ENCODE results near the gene KANK2. TPM values are rescaled to one million over a fixed set of nuclear protein-coding genes. Genes with fewer than 3 reads are reported as not detected.
A peak's percentile ranks its signal among the peaks of the same experiment; 100 is the strongest.

Gene KANK2
- polyA plus RNA-seq (2012; ENCODE audit: low read depth, missing spikeins) = 13.2 TPM

DNA sequence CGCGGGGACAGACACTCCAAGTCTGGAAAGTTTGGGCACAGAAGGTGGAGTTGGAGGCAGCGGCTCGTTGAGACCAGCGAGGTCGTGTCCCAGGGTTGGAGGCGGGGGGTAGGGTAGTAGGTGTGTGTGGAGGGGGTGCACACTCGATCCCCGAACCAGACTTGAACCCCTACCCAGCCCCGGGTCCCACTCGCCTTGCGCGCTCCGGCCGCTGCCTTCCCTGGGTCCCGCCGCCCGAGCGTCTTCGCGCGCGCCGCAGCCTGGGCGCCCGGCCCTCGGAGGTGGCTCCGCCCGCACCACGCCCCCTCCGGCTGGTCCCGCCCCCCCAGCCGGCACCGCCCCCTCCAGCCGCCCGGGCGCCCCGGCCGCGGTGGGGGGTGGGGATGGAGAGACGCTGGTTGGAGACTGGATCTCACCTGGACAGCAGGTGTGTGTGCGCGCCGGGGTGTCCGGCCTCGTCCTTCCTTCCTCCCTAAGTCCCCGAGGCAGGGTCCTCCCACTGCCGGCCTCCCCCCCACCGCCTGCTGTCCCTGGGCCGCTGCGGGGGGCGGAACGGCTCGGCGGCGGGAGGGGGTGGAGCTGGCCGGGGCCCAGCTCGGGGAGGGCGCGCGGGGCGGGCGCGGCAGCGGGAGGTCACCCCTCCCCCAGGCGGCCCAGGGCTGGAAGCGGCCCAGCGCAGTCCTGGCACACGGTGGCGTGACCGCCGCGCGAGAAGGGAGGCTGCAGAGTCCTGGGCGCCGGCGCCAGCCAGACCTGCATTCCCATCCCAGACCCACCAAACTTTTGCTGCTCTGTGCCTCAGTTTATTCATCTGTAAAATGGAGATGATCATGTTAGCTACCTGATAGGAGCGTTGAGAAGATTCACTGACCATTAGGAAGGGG is at the start of gene KANK2:
Gene KANK2, minus strand, starts transcription at position 255 of the 884 bp plus-strand sequence. CDS start 3,034 bp downstream, outside the sequence.
- no peak for TF ChIP-seq POLR2A (IDR thresholded peaks at IDR 0.05; ENCODE audit: low read depth, low read length)
- no peak for TF ChIP-seq POLR2AphosphoS5 (IDR thresholded peaks at IDR 0.05; ENCODE audit: low read depth, low read length)
- TF ChIP-seq POU2F2 (IDR thresholded peaks at IDR 0.05; ENCODE audit: low read depth, low read length) = no peak
- TF ChIP-seq TAF1 (IDR thresholded peaks at IDR 0.05; ENCODE audit: low read depth, low read length) = no peak
- TF ChIP-seq PAX5 (IDR thresholded peaks at IDR 0.05; ENCODE audit: insufficient read depth, low read length, severe bottlenecking) = no peak
- no peak for TF ChIP-seq SPI1 (IDR thresholded peaks at IDR 0.05; ENCODE audit: low read depth, low read length)
- DNase-seq (ENCODE audit: insufficient read length, low spot score) (peak; percentile 98), FAIRE-seq (peak; percentile 96)

DNA sequence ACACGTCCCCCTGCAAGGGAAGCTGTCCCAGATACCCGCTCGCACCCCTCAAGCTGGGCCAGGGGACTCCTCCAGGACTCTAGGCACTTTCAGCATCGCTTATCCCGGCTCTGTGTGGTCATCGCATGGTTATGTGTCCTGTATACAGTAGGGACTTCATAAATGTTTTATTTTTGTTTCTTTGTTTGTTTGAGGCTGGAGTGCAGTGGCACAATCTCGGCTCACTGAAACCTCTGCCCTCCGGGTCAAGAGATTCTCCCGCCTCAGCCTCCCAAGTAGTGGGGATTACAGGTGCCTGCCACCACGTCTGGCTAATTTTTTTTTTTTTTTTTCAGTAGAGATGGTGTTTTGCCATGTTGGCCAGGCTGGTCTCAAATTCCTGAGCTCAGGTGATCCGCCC is 49.6 kb upstream of the KANK2 start:
- TF ChIP-seq POLR2AphosphoS5 (IDR thresholded peaks at IDR 0.05; ENCODE audit: low read depth, low read length) = no peak
- no peak for TF ChIP-seq POU2F2 (IDR thresholded peaks at IDR 0.05; ENCODE audit: low read depth, low read length)
- TF ChIP-seq TAF1 (IDR thresholded peaks at IDR 0.05; ENCODE audit: low read depth, low read length) = no peak
- TF ChIP-seq SPI1 (IDR thresholded peaks at IDR 0.05; ENCODE audit: low read depth, low read length) = no peak
- TF ChIP-seq PAX5 (IDR thresholded peaks at IDR 0.05; ENCODE audit: insufficient read depth, low read length, severe bottlenecking) = no peak
- TF ChIP-seq POLR2A (IDR thresholded peaks at IDR 0.05; ENCODE audit: low read depth, low read length) = no peak
- FAIRE-seq = no peak
- DNase-seq (ENCODE audit: insufficient read length, low spot score) = no peak

DNA sequence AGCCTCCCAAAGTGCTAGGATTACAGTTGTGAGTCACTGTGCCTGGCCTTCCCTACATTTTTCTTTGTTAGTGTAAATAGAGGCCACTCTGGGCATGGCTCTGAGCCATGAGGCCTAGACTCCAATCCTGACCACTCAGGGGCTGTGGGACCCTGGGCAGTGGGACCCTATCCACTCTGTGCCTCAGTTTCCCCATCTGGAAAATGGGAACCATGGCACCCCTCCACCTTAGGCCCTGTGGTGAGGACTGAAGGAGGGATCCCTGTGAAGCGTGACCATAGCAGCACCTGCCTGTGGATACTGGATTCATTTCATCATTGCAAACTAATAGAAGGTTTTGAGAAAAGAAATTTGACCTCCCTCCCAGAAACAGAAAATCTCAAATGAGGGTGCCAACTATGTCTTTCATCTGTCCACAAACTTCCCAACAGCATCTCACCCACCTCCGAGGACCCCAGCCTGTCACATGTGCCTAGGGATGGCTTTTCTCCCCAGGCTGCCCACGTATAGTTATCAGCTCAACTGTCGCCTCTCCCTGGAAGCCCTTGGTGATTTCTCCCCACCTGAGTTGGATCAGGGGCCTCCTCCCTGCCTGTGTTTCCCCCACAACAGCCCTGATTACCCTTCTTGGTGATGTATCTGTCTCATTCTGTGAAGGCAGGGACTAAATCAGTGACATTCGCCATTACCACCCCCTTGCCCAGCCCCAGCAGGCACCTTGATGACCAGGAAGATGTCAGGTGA is 47.7 kb upstream of the KANK2 start:
- DNase-seq (ENCODE audit: insufficient read length, low spot score) (no peak), FAIRE-seq (no peak)
- no peak for TF ChIP-seq SPI1 (IDR thresholded peaks at IDR 0.05; ENCODE audit: low read depth, low read length)
- no peak for TF ChIP-seq POLR2A (IDR thresholded peaks at IDR 0.05; ENCODE audit: low read depth, low read length)
- no peak for TF ChIP-seq POU2F2 (IDR thresholded peaks at IDR 0.05; ENCODE audit: low read depth, low read length)
- TF ChIP-seq POLR2AphosphoS5 (IDR thresholded peaks at IDR 0.05; ENCODE audit: low read depth, low read length) = no peak
- no peak for TF ChIP-seq TAF1 (IDR thresholded peaks at IDR 0.05; ENCODE audit: low read depth, low read length)
- TF ChIP-seq PAX5 (IDR thresholded peaks at IDR 0.05; ENCODE audit: insufficient read depth, low read length, severe bottlenecking) = no peak

DNA sequence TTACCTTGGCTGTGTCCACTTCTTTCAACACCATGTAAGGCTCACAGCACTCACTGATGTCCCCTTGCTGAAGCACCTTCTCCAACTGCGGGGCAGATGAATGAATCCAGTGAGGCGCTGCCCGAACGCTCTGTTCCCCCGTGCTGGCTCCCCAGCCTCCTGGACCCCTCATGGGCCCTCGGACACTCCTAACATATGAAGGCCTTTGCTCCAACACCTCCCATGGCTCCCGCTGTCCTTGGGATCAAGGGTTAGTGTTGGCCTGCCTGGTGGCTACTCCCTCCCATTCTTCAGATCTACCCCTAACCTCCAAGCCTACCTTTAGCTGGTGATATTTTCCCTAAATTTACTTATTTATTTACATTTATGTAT is 46.4 kb upstream of the KANK2 start:
- no peak for DNase-seq (ENCODE audit: insufficient read length, low spot score)
- FAIRE-seq = no peak

DNA sequence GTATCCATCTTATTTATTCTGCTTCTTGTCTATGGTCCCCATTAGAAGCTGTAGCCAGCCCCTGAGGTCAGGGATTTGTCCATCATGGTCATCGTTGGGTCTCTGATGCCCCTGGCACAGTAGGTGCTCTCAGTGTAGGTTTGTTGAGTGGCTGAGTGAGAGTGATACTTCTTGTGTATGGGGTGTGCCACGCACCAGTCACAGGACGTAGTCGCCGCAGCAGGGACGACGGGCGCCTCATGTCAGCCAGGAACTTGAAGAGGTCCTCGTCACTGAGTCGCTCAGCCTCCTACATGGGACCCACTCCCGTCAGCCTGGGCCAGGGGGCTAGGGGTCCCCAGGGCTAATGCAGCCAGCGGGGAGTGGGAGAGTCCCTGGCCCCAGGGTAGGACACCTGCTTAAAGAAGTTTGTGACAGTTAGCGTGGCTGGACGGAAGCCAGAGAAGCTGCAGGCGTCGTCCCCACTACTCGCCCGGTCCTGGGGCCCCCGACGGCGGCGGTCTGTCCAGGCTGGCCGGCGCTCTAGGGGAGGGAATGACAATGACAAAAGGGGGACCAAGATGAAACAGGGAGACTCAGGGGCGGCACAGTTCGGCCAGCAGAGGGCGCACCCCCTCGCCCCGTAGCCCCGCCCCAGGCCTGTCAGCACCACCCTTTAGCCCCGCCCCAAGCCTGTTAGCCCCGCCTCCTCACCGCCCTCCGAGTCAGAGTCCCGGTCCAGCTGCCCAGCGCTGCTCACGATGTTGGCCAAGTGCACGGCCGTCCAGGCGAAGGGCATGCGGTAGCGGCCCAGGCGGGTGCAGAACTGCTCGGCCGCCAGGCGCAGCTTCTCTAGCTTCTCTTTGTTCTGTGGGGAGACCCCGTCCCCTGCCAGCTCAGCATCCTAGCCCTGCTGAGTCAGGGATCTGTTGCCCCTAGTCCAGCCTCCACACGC is 45.8 kb upstream of the KANK2 start:
- TF ChIP-seq POU2F2 (IDR thresholded peaks at IDR 0.05; ENCODE audit: low read depth, low read length) (no peak), POLR2AphosphoS5 (IDR thresholded peaks at IDR 0.05; ENCODE audit: low read depth, low read length) (no peak), SPI1 (IDR thresholded peaks at IDR 0.05; ENCODE audit: low read depth, low read length) (no peak), POLR2A (IDR thresholded peaks at IDR 0.05; ENCODE audit: low read depth, low read length) (no peak), PAX5 (IDR thresholded peaks at IDR 0.05; ENCODE audit: insufficient read depth, low read length, severe bottlenecking) (no peak), TAF1 (IDR thresholded peaks at IDR 0.05; ENCODE audit: low read depth, low read length) (no peak)
- FAIRE-seq (peak; percentile 92), DNase-seq (ENCODE audit: insufficient read length, low spot score) (peak; percentile 99)

More for the DNA sequence above, 46.4 kb upstream of the KANK2 start:
- TF ChIP-seq TAF1 (IDR thresholded peaks at IDR 0.05; ENCODE audit: low read depth, low read length) (no peak), POLR2AphosphoS5 (IDR thresholded peaks at IDR 0.05; ENCODE audit: low read depth, low read length) (no peak), SPI1 (IDR thresholded peaks at IDR 0.05; ENCODE audit: low read depth, low read length) (no peak)

DNA sequence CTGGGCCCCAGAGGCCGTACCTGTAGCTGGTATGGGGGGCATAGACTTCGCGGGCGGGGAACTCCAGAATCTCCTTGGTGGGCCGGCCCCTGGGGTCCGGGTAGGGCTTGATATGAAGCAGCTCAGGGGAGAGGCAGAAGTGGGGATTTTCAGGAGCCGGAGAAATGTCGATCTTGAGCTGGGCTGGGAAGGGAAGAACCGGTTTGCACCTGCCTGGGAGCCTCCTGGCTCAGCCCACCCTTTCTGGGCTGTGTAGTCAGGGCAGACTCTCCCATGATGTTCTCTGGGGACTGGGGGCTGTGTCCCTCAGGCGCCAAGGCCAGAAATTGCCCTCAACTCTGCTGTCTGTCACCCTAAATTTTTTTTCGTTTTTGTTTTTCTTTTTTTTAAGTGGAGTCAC is 44.7 kb upstream of the KANK2 start:
- FAIRE-seq (no peak), DNase-seq (ENCODE audit: insufficient read length, low spot score) (no peak)
- TF ChIP-seq POLR2A (IDR thresholded peaks at IDR 0.05; ENCODE audit: low read depth, low read length) = no peak
- no peak for TF ChIP-seq POLR2AphosphoS5 (IDR thresholded peaks at IDR 0.05; ENCODE audit: low read depth, low read length)
- TF ChIP-seq POU2F2 (IDR thresholded peaks at IDR 0.05; ENCODE audit: low read depth, low read length) = no peak
- no peak for TF ChIP-seq SPI1 (IDR thresholded peaks at IDR 0.05; ENCODE audit: low read depth, low read length)
- no peak for TF ChIP-seq PAX5 (IDR thresholded peaks at IDR 0.05; ENCODE audit: insufficient read depth, low read length, severe bottlenecking)
- no peak for TF ChIP-seq TAF1 (IDR thresholded peaks at IDR 0.05; ENCODE audit: low read depth, low read length)

DNA sequence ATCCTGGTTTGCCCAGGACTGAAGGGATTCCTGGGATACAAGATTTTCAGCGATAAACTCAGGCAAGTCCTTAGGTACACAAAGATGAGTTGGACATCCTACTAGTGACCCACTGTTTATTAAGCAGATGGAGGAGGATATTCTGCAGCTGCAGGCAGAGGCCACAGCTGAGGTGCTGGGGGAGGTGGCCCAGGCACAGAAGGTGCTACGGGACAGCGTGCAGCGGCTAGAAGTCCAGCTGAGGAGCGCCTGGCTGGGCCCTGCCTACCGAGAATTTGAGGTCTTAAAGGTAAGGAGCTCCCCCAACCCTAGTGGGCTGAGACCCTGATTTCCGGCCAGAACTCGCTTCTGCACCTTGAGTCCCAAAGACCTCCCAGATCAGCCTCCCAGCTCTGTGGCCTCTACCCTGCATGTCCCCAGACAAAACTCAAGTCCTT is 42.7 kb upstream of the KANK2 start:
- TF ChIP-seq SPI1 (IDR thresholded peaks at IDR 0.05; ENCODE audit: low read depth, low read length) = no peak
- TF ChIP-seq TAF1 (IDR thresholded peaks at IDR 0.05; ENCODE audit: low read depth, low read length) = no peak
- FAIRE-seq (no peak), DNase-seq (ENCODE audit: insufficient read length, low spot score) (no peak)

DNA sequence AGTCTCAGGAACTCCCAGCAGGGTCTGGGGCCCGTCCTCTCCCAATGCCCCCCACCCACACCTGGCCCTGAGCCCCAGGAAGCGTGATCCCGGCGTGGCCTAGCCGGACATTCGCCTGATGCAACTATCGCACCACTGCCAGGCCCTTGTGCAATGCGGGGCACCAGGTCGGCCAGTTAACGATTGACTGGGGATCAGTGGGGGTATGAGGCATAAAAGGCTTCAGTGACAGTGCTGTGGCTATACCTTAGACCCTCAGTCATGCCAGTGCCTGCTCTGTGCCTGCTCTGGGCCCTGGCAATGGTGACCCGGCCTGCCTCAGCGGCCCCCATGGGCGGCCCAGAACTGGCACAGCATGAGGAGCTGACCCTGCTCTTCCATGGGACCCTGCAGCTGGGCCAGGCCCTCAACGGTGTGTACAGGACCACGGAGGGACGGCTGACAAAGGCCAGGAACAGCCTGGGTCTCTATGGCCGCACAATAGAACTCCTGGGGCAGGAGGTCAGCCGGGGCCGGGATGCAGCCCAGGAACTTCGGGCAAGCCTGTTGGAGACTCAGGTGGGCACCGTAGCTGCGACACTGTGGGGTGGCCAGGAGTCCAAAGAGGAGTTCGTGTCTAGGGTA is 42.1 kb upstream of the KANK2 start, which contains the start of gene ANGPTL8:
Gene ANGPTL8, plus strand, starts transcription at position 243 of the 624 bp plus-strand sequence. Its CDS starts 19 bp downstream, at position 262.
- FAIRE-seq (no peak), DNase-seq (ENCODE audit: insufficient read length, low spot score) (no peak)
- TF ChIP-seq TAF1 (IDR thresholded peaks at IDR 0.05; ENCODE audit: low read depth, low read length) (no peak), POLR2AphosphoS5 (IDR thresholded peaks at IDR 0.05; ENCODE audit: low read depth, low read length) (no peak), POU2F2 (IDR thresholded peaks at IDR 0.05; ENCODE audit: low read depth, low read length) (no peak), PAX5 (IDR thresholded peaks at IDR 0.05; ENCODE audit: insufficient read depth, low read length, severe bottlenecking) (no peak), POLR2A (IDR thresholded peaks at IDR 0.05; ENCODE audit: low read depth, low read length) (no peak), SPI1 (IDR thresholded peaks at IDR 0.05; ENCODE audit: low read depth, low read length) (no peak)

Data from GM12891 (cell line).